ENCODE data around the gene PTPN7.

DNA sequence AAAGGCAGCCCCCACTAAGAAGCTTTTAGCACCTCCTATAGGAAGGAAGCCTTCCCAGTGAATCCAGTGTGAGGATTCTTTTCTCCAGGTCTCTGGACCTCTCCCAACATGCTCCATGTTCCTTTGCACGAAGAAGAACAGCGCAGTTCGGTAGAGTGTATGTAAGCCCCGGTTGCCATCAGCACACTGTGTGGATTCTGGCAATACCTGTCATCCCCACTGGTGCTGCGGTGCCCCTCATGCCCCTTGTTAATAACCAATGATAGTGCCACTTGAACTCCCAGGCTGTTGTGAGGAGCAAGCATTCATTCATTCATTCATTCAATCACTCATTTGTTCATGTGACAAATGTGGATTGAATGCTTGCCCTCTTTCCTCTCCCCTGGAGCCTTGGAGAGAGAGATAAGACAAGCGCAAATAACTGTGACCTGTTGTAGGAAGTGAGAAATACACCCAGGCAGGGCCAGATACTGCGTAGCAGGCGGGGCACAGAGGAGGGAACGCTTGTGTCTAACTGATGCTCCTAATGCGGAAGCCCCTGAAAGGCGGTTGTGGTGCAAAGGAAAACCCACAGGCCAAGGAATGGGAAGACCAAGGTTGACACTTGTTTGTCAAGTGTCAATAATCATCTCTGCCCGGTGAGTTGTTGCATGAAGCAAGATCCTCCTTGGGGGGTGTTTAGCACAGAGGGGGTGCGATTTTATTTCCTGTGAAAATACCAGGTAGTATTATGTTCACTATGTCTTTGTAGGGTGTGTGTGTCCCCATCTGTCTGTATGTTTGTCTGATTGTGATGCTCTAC, 43.0 kb upstream of the PTPN7 start:
- TF ChIP-seq, protein P1, sequence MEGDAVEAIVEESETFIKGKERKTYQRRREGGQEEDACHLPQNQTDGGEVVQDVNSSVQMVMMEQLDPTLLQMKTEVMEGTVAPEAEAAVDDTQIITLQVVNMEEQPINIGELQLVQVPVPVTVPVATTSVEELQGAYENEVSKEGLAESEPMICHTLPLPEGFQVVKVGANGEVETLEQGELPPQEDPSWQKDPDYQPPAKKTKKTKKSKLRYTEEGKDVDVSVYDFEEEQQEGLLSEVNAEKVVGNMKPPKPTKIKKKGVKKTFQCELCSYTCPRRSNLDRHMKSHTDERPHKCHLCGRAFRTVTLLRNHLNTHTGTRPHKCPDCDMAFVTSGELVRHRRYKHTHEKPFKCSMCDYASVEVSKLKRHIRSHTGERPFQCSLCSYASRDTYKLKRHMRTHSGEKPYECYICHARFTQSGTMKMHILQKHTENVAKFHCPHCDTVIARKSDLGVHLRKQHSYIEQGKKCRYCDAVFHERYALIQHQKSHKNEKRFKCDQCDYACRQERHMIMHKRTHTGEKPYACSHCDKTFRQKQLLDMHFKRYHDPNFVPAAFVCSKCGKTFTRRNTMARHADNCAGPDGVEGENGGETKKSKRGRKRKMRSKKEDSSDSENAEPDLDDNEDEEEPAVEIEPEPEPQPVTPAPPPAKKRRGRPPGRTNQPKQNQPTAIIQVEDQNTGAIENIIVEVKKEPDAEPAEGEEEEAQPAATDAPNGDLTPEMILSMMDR (IDR thresholded peaks at IDR 0.05; ENCODE audit: low read depth, low read length, missing input control) = no peak
- TF ChIP-seq NR2F2 (IDR thresholded peaks at IDR 0.05) (no peak), RAD21 (IDR thresholded peaks at IDR 0.05) (no peak), YY1 (IDR thresholded peaks at IDR 0.05) (no peak)

Data from liver (tissue), 3 donors.